HepG2 (cell line): ENCODE data around the gene TFAP2D. TPM values are rescaled to one million over a fixed set of nuclear protein-coding genes. Genes with fewer than 3 reads are reported as not detected.

Experiments used
- ATAC-seq: fragments of 200-7000 bp; cut with Tn5 transposase; 3 replicates; pipeline ENCODE4 v1.9.1; 2020; ENCODE audit warnings: mild to moderate bottlenecking, moderate library complexity
- BruUV-seq: library from RNA; stranded (reverse); fragments of 400-500 nt; replicated peaks from 2 replicates; lab custom pipeline; 2021; lab: Mats Ljungman, UMichigan
- CTCF ChIA-PET: fragments of 300-600 bp; formaldehyde crosslinking; extraction: SDS; loops from one replicate; lab custom pipeline; 2021; ENCODE audit warnings: low total read pairs, inconsistent platforms, low intra/inter-chr PET ratio; lab: Yijun Ruan, JAX
- POLR2A ChIA-PET: fragments of 350-600 bp; sonication (Branson Sonifier 250); formaldehyde crosslinking; loops from one replicate; lab custom pipeline; 2020; ENCODE audit warnings: antibody characterized with exemption, inconsistent platforms; lab: Yijun Ruan, JAX
- DNase-seq: peaks from one replicate; pipeline ENCODE4 v3.0.0-alpha.2; 2015; ENCODE audit warnings: low spot score
- FAIRE-seq: peaks from 3 replicates; lab custom pipeline; 2011; peaks lifted over from hg19 to GRCh38; lab: Jason Lieb, UNC
- H2AFZ ChIP-seq: one replicate; pipeline ENCODE4 v1.6.1; 2011; ENCODE audit warnings: low read length, inconsistent platforms
- H3K27ac ChIP-seq: fragments of 300-600 bp; 3 replicates; pipeline ENCODE4 v1.8.0; 2011; ENCODE audit warnings: mixed run types, mild to moderate bottlenecking, mixed read lengths, low read length, inconsistent platforms; ENCODE audit not compliant: insufficient read depth; ENCODE audit errors: extremely low read length
- H3K27me3 ChIP-seq, 2 experiments: fragments of 200-600 bp in 1 of 2; 2 replicates in 1 of 2; 3 replicates in 1 of 2; pipeline versions ENCODE4 v1.6.0 to v1.8.0; 2011; ENCODE audit warnings: low read length in 2 of 2, mild to moderate bottlenecking in 2 of 2, moderate library complexity in 2 of 2, inconsistent platforms in 1 of 2; ENCODE audit not compliant: insufficient read depth in 2 of 2, control insufficient read depth in 1 of 2
- H3K36me3 ChIP-seq, 2 experiments: fragments of 200-600 bp in 1 of 2; replicated peaks in 1 of 2; 2 replicates in 1 of 2; 3 replicates in 1 of 2; pipeline versions ENCODE4 v1.5.1 to v1.8.0; 2011; ENCODE audit warnings: low read length in 2 of 2, inconsistent platforms in 1 of 2; ENCODE audit not compliant: insufficient read depth in 2 of 2, control insufficient read depth in 1 of 2
- H3K4me1 ChIP-seq: 2 replicates; pipeline ENCODE4 v1.5.1; 2012; ENCODE audit warnings: low read length, inconsistent platforms; ENCODE audit not compliant: insufficient read depth
- H3K4me2 ChIP-seq: 2 replicates; pipeline ENCODE4 v1.6.0; 2011; ENCODE audit warnings: low read depth, low read length, inconsistent platforms
- H3K4me3 ChIP-seq, 3 experiments: fragments of 200-600 bp in 1 of 3; sonication (generic), shearing (Covaris generic) in 1 of 3; replicated peaks in 1 of 3; 2 replicates each; pipeline ENCODE4 v1.5.1; 2011 to 2016; ENCODE audit warnings: low read length in 3 of 3, inconsistent platforms in 2 of 3, low read depth in 2 of 3, mild to moderate bottlenecking in 2 of 3, control low read depth in 1 of 3, mixed read lengths in 1 of 3; ENCODE audit not compliant: insufficient read depth in 1 of 3
- H3K79me2 ChIP-seq: one replicate; pipeline ENCODE4 v1.6.1; 2011; ENCODE audit warnings: low read length, inconsistent platforms; ENCODE audit not compliant: insufficient read depth
- H3K9ac ChIP-seq: 2 replicates; pipeline ENCODE4 v1.6.0; 2011; ENCODE audit warnings: mild to moderate bottlenecking, low read depth, low read length, inconsistent platforms; ENCODE audit not compliant: insufficient read depth
- H3K9me3 ChIP-seq: 2 replicates; pipeline ENCODE4 v1.5.1; 2012; ENCODE audit warnings: mild to moderate bottlenecking, low read length
- H4K20me1 ChIP-seq: 2 replicates; pipeline ENCODE4 v1.6.0; 2011; ENCODE audit warnings: inconsistent platforms, mild to moderate bottlenecking, low read length, moderate library complexity; ENCODE audit not compliant: insufficient read depth
- CBX2 ChIP-seq, 2 experiments: fragments of 200-600 bp in 1 of 2; sonication (generic); formaldehyde crosslinking in 1 of 2; IDR thresholded peaks; 2 replicates each; pipeline versions ENCODE4 v1.7.0 to v1.8.1; 2018 to 2022; ENCODE audit warnings: low read depth in 2 of 2, low read length in 1 of 2, mild to moderate bottlenecking in 1 of 2, missing genetic modification reagents in 1 of 2
- FOXA1 ChIP-seq, 2 experiments: fragments of 450-650 bp in 1 of 2; sonication (generic) in 1 of 2; formaldehyde crosslinking in 1 of 2; IDR thresholded peaks; 2 replicates each; pipeline versions ENCODE4 v1.4.0 to v1.6.1; 2016 to 2020; ENCODE audit warnings: missing genetic modification reagents in 1 of 2
- PCBP2 ChIP-seq: fragments of 200-400 bp; formaldehyde crosslinking; optimal IDR thresholded peaks from 2 replicates; pipeline ENCODE3; 2018; ENCODE audit warnings: low read length, low read depth; ENCODE audit not compliant: poor library complexity, severe bottlenecking
- TP53 ChIP-seq: sonication (generic); formaldehyde crosslinking; conservative IDR thresholded peaks from 2 replicates; pipeline ENCODE4 v1.4.0; 2020; ENCODE audit warnings: missing genetic modification reagents
- ZNF276 ChIP-seq: sonication (generic); formaldehyde crosslinking; IDR thresholded peaks from 2 replicates; pipeline ENCODE4 v1.4.0; 2020; ENCODE audit warnings: mild to moderate bottlenecking, low read depth, missing genetic modification reagents
- ZNF782 ChIP-seq: sonication (generic); formaldehyde crosslinking; IDR thresholded peaks from 2 replicates; pipeline ENCODE4 v1.4.0; 2020; ENCODE audit warnings: missing genetic modification reagents, mild to moderate bottlenecking, borderline replicate concordance
- WGBS: methylation state at CpG from one replicate; pipeline ENCODE4 v1.1.6; 2017; ENCODE audit warnings: low lambda C conversion rate; 5-methylcytosine and 5-hydroxymethylcytosine counted together
- in situ Hi-C: cut with HindIII; loops from 2 replicates; pipeline ENCODE4 v1.10.0; 2017; ENCODE audit warnings: low pct_unique_long_range_greater_than_20kb; ENCODE audit not compliant: extremely low pct_ligation_motif_present
- intact Hi-C: fragments of 100-400 bp; cut with micrococcal nuclease; formaldehyde crosslinking; loops from one replicate; pipeline ENCODE4 v1.10.0; 2022; ENCODE audit not compliant: unreplicated experiment
- polyA plus RNA-seq, 8 experiments: library from polyadenylated mRNA; depleted of rRNA in 3 of 8; stranded (reverse) in 7 of 8; unstranded in 1 of 8; fragments of >200 nt; fragmentation: Illumina TruSeq in 4 of 8; extraction: Trizol in 4 of 8; gene quantifications; 2 replicates each; pipeline versions ENCODE4 v1.2.1 to v1.2.3, GENCODE V29; 2011 to 2016; ENCODE audit warnings: low read depth in 4 of 8, missing spikeins in 1 of 8, mixed read lengths in 1 of 8; ENCODE audit not compliant: insufficient read depth in 1 of 8
- total RNA-seq, 5 experiments: library from RNA; depleted of rRNA; stranded (reverse); fragments of >200 nt; fragmentation: Illumina TruSeq; extraction: Trizol; gene quantifications; 2 replicates each; pipeline ENCODE4 v1.2.3, GENCODE V29; 2016; ENCODE audit warnings: low read depth in 1 of 5
- TF ChIP-seq, protein P1 (sequence below): IDR thresholded peaks from 2 replicates; pipeline ENCODE4 v1.6.1; 2012; ENCODE audit warnings: low read length, improper control_type of control experiment

TFAP2D gene
- total and polyA plus RNA-seq, 2 of the 13 experiments (the other 11 are each of a cell fraction or from before 2014, with no cell fraction given): not detected

DNA sequence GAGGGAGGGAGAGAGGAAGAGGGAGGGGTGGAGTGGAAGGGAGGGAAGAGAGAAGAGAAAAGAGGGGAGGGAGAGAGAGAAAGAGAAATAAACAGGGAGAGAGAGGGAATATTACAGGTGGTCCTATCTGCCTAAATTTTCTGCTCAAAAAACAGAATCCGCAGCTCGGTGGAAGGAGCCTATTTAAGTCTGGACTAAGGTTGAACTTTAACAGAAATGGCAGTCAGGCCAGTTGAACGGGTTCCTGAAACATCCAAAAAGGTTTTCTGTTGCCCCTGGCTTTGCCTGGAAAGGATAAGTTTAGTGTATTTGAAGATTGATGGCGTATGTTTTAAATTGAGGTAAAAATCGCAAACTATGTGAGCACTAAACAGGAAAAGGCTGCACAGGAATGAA, 107.5 kb downstream of the TFAP2D start:
- H3K27me3 ChIP-seq: peaks cover 6 to 70% of the 10 kb centered on the region in 2 experiments
- no peaks in the 10 kb centered on the region for H3K36me3 ChIP-seq
- ChIA-PET CTCF (no interaction called here), POLR2A (no interaction called here)
- no TSS peak for BruUV-seq
- no peak for DNase-seq
- TF ChIP-seq FOXA1 (IDR thresholded peaks at IDR 0.05) (no peak), FOXA1 (CRISPR knock-in tag; IDR thresholded peaks at IDR 0.05) (no peak), ZNF782 (CRISPR knock-in tag) (no peak), ZNF276 (no peak), TP53 (no peak), PCBP2 (peak; percentile 1), CBX2 (IDR thresholded peaks at IDR 0.05; ENCODE audit: low read depth, low read length) (no peak), CBX2 (CRISPR knock-in tag; IDR thresholded peaks at IDR 0.05; ENCODE audit: low read depth) (no peak)
- TF ChIP-seq, protein P1, sequence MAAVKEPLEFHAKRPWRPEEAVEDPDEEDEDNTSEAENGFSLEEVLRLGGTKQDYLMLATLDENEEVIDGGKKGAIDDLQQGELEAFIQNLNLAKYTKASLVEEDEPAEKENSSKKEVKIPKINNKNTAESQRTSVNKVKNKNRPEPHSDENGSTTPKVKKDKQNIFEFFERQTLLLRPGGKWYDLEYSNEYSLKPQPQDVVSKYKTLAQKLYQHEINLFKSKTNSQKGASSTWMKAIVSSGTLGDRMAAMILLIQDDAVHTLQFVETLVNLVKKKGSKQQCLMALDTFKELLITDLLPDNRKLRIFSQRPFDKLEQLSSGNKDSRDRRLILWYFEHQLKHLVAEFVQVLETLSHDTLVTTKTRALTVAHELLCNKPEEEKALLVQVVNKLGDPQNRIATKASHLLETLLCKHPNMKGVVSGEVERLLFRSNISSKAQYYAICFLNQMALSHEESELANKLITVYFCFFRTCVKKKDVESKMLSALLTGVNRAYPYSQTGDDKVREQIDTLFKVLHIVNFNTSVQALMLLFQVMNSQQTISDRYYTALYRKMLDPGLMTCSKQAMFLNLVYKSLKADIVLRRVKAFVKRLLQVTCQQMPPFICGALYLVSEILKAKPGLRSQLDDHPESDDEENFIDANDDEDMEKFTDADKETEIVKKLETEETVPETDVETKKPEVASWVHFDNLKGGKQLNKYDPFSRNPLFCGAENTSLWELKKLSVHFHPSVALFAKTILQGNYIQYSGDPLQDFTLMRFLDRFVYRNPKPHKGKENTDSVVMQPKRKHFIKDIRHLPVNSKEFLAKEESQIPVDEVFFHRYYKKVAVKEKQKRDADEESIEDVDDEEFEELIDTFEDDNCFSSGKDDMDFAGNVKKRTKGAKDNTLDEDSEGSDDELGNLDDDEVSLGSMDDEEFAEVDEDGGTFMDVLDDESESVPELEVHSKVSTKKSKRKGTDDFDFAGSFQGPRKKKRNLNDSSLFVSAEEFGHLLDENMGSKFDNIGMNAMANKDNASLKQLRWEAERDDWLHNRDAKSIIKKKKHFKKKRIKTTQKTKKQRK: no peak
- H3K79me2 ChIP-seq: no peaks in the 10 kb centered on the region
- no peak overlapping the region for H3K4me2 ChIP-seq
- no peak overlapping the region for H3K27ac ChIP-seq
- in situ Hi-C loops (no loop called here), intact Hi-C loops (no loop called here)
- H3K4me1 ChIP-seq: no peaks in the 10 kb centered on the region
- no peak for ATAC-seq
- no peak overlapping the region for H3K9ac ChIP-seq
- FAIRE-seq: no peak
- 39% methylated on average over 5 of the region's 5 CpGs for WGBS
- no peak overlapping the region for H3K4me3 ChIP-seq
- H4K20me1 ChIP-seq: no peaks in the 10 kb centered on the region
- H2AFZ ChIP-seq: no peak overlapping the region
- H3K9me3 ChIP-seq: no peaks in the 10 kb centered on the region
